Stimulated activated naive CD8-positive, alpha-beta T cell treated with anti-CD3 and anti-CD28 coated beads, Interleukin-15, Interleukin-2, amounts not matched to agents 100 ng/mL and 50 ng/mL, for 24 hours (primary cell): ENCODE measurements around the gene FAM174B.
"Not testable (repeated sequence)": the region's sequence is repeated elsewhere in the genome, so short reads cannot be mapped to it uniquely, and the experiment has no call there.

Experiments used
- H3K27ac Mint-ChIP-seq: one replicate; pipeline ENCODE4 v1.8.0; 2021; ENCODE audit warnings: mild to moderate bottlenecking, mixed read lengths
- H3K27me3 Mint-ChIP-seq: one replicate; pipeline ENCODE4 v1.8.0; 2021; ENCODE audit warnings: mixed read lengths
- H3K36me3 Mint-ChIP-seq: one replicate; pipeline ENCODE4 v1.8.0; 2021; ENCODE audit warnings: low read depth, mixed read lengths
- H3K4me1 Mint-ChIP-seq: one replicate; pipeline ENCODE4 v1.8.0; 2021; ENCODE audit warnings: low read depth, mixed read lengths
- H3K4me3 Mint-ChIP-seq: one replicate; pipeline ENCODE4 v1.8.0; 2021; ENCODE audit warnings: mild to moderate bottlenecking, mixed read lengths
- H3K9me3 Mint-ChIP-seq: one replicate; pipeline ENCODE4 v1.8.0; 2021; ENCODE audit warnings: mixed read lengths

Gene FAM174B

DNA sequence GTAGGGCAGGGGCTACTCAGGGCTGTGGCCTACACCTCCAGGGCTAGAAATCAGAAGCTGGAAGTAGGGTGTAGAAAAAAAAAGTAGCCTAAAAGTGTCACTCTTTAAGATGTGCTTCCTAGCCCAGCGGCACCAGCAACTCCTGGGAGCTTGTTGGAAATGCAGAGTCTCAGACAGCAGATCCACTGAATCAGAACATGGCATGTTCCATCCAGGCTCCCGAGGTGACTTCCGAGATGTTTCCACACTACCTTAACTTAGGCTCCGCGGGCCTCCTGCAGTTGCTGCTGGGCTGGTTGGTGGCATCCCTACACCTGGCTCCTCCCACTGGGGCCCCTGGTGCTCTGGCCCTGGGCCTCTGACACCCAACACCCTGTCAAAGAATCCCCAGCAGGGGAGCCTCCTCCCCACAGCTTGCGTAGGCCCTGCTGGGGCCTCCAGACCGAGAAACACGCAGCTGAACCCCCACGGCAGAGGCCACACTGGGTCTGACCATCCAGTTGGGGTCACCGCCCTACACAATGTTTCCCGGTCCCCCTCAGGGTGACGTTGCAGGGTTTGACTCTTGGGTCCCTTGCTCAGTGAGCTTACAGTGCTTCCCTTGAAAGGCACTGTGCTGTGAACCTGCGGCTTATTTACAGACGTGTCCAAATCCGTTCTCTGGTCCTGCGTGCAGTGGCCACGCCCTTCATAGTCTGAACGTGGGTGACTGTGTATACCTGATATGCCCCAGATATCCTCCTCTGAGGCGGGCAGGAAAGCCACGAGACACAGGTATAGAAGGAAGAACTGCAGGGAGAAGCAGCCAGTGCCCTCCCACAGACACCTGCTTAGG, 46.5 kb downstream of the FAM174B start:
- Mint-ChIP-seq H3K36me3 (no peaks in the 10 kb centered on the region), H3K9me3 (no peaks in the 10 kb centered on the region), H3K4me3 (no peak overlapping the region), H3K27me3 (peaks cover 6% of the 10 kb centered on the region), H3K4me1 (no peaks in the 10 kb centered on the region), H3K27ac (no peak overlapping the region)

DNA sequence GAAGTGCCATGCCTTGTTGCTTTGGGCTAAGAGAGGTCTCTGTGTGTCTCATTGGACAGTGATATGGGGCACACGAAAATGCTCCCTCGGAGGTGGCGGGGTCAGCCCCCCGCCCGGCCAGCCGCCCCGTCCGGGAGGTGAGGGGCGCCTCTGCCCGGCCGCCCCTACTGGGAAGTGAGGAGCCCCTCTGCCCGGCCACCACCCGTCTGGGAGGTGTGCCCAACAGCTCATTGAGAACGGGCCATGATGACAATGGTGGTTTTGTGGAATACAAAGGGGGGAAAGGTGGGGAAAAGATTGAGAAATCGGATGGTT, 48.8 kb downstream of the FAM174B start:
- H3K4me3 Mint-ChIP-seq, H3K27me3 Mint-ChIP-seq, H3K27ac Mint-ChIP-seq, H3K4me1 Mint-ChIP-seq, H3K36me3 Mint-ChIP-seq, H3K9me3 Mint-ChIP-seq: not testable (repeated sequence)

GRCh38 chr15:92606126-92606835, 49.3 kb downstream of the FAM174B start:
- H3K27me3 Mint-ChIP-seq, result peaks cover 6% of the 10 kb centered on the region
- no peaks in the 10 kb centered on the region for H3K9me3 Mint-ChIP-seq
- H3K4me3 Mint-ChIP-seq, result no peak overlapping the region
- no peak overlapping the region for H3K27ac Mint-ChIP-seq
- no peaks in the 10 kb centered on the region for H3K4me1 Mint-ChIP-seq
- no peaks in the 10 kb centered on the region for H3K36me3 Mint-ChIP-seq

- Mint-ChIP-seq H3K4me1 (no peaks in the 10 kb centered on the region), H3K9me3 (no peaks in the 10 kb centered on the region), H3K4me3 (no peak overlapping the region), H3K36me3 (no peaks in the 10 kb centered on the region), H3K27ac (no peak overlapping the region), H3K27me3 (peaks cover 6% of the 10 kb centered on the region)
Observed at GRCh38 chr15:92605225-92605944, 50.2 kb downstream of the FAM174B start.

DNA sequence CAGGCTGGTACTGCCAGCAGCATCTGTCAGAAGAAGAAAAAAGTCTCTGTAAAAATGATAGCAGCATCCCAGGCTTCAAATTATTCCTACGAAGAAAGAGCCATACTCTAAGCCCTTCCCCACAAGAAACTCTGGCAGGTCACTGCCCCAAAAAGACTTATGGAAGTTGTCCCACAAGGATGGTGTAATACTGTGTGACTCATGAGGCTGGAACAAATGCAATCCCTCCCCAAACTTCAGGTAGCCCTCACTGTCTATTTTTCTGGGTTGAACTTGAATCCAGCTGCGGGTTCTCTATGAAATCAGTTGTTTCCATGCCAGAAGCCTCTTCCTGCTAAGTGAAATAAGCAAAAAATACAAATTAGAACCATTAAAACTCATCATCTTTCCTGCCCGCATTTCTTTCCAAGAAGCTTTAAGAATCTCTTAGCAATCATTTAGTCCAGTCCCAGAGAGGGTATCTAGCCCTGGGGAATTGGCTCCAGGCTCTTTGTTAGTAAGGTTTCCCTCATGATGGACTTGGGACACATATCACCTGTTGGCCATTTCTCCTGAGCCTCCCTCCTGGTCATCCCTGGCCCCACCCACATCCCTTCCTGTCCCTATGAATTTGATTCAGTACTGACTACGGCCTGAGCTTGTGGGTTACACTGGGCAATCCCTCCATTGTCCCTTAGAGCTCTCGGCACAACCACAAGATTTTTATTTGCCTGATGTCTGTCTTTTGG, 51.7 kb downstream of the FAM174B start:
- Mint-ChIP-seq H3K27me3 (peaks cover 6% of the 10 kb centered on the region), H3K9me3 (no peaks in the 10 kb centered on the region), H3K27ac (no peak overlapping the region)

DNA sequence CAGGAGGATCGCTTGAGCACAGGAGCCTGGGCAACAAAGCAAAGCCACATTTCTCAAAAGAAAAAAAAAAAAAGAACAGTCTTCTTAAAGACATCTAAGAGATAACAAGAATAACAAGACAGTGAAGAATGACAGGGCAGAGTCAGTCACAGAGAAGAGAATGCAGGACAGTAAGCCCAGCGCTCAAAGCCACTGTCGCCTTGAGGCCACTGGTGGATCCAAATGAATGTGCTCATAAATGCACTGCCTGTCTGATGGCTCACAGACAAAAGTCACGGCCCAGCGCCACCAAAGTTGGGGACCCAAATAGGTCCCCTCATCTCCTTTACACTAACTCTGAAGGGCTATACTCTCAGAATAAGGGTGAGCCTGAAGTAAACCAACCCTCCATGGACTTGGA, 52.3 kb downstream of the FAM174B start:
- no peak overlapping the region for H3K4me3 Mint-ChIP-seq

More for the DNA sequence above, 51.7 kb downstream of the FAM174B start:
- Mint-ChIP-seq H3K36me3 (no peaks in the 10 kb centered on the region), H3K4me3 (no peak overlapping the region), H3K4me1 (no peaks in the 10 kb centered on the region)

DNA sequence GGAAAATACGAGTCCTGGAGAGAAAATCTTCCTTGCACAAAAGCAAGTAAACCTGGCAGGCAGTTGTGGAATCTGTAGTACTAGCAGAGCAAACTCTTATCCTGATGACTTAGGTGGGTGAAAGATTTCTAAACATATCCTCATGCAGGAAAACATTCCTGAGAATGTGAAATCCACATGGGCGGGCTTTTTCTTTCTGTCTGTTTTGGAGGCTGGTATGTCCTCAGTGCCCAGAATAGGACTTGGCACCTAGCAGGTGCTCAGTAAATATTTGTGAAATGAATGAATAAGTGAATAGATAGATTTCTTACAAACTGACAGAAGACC, 53.3 kb downstream of the FAM174B start:
- no peak overlapping the region for H3K27ac Mint-ChIP-seq
- H3K36me3 Mint-ChIP-seq, result no peaks in the 10 kb centered on the region
- H3K4me3 Mint-ChIP-seq, result no peak overlapping the region
- H3K4me1 Mint-ChIP-seq, result no peaks in the 10 kb centered on the region
- no peaks in the 10 kb centered on the region for H3K27me3 Mint-ChIP-seq
- no peaks in the 10 kb centered on the region for H3K9me3 Mint-ChIP-seq

More for the DNA sequence above, 52.3 kb downstream of the FAM174B start:
- H3K27ac Mint-ChIP-seq, result no peak overlapping the region
- no peaks in the 10 kb centered on the region for H3K36me3 Mint-ChIP-seq
- no peaks in the 10 kb centered on the region for H3K4me1 Mint-ChIP-seq
- no peaks in the 10 kb centered on the region for H3K9me3 Mint-ChIP-seq
- H3K27me3 Mint-ChIP-seq, result peaks cover 6% of the 10 kb centered on the region

GRCh38 chr15:92601592-92602266, 53.8 kb downstream of the FAM174B start:
- H3K27me3 Mint-ChIP-seq, result no peaks in the 10 kb centered on the region
- no peaks in the 10 kb centered on the region for H3K9me3 Mint-ChIP-seq
- no peaks in the 10 kb centered on the region for H3K36me3 Mint-ChIP-seq
- no peak overlapping the region for H3K27ac Mint-ChIP-seq
- no peaks in the 10 kb centered on the region for H3K4me1 Mint-ChIP-seq
- H3K4me3 Mint-ChIP-seq, result no peak overlapping the region

DNA sequence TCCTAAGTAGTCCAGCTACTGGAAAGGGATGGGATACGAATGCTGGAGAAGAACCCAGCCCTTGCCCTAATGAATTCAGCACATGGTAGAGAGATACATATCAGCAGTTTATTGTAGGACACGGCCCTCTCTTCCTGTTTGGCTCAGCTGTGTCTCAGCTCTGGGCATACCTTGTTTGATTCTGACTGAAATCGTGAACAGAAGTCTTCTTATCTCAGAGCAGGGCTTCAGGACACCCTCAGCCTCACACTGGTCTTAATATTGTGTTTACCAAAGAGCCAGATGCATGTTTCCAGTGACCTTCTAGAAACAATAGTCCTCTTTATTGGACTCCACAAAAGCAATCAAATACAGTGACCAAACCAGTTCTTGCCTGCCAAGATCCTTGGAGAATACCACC, 54.7 kb downstream of the FAM174B start:
- H3K36me3 Mint-ChIP-seq, result no peaks in the 10 kb centered on the region
- H3K27me3 Mint-ChIP-seq, result no peaks in the 10 kb centered on the region
- no peak overlapping the region for H3K4me3 Mint-ChIP-seq
- no peak overlapping the region for H3K27ac Mint-ChIP-seq
- H3K9me3 Mint-ChIP-seq, result no peaks in the 10 kb centered on the region
- no peaks in the 10 kb centered on the region for H3K4me1 Mint-ChIP-seq

DNA sequence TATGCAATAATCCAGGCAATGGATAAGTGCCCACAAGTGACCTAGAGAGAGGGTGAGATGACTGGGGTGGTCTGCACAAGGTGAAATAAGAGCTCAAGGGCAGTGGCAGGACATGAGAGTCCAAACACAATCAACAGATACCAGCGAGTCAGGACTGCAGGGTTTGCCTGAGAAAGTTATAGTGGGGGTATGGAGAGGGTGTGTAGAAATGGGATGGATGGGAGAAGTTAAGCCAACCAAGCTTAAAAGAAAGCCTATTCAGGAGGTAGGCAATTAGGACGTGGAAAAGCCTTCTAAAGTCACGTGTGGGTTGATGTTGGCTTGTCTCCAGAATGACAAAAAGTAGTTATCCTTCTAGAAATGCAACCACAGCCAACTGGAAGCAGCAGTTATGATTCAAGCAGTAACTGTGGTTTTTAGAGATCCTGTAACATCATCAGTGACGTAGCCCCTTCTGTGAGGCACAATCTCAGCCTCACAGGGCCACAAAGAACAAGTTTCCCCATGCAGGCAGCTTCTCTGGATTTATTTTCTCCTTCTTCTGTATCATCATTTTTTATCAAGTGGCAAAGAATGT, 56.1 kb downstream of the FAM174B start:
- Mint-ChIP-seq H3K36me3 (no peaks in the 10 kb centered on the region), H3K27ac (no peak overlapping the region), H3K4me1 (no peaks in the 10 kb centered on the region), H3K4me3 (no peak overlapping the region), H3K9me3 (no peaks in the 10 kb centered on the region), H3K27me3 (peaks cover 6% of the 10 kb centered on the region)

DNA sequence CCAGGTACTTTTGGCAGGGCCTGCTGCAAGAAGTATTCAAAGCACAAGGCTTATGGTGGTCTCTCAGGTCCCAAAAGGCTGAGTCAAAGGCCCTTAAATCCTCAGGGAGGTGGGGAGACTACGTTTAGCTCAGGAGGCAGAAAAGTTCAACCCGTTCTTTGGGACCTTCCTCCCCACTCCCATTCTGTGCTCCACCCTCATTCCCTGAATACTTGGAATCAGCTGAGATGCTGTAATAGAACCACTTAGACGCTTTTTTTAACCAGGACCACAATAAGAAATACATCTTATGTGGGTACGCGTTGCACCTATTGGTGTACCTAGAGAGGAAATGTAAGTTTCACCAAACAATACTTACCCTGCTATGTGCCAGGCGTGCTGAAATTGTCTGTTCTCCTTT, 58.0 kb downstream of the FAM174B start:
- peaks cover 14% of the 10 kb centered on the region for H3K27me3 Mint-ChIP-seq
- no peaks in the 10 kb centered on the region for H3K36me3 Mint-ChIP-seq
- no peaks in the 10 kb centered on the region for H3K4me1 Mint-ChIP-seq
- H3K9me3 Mint-ChIP-seq, result no peaks in the 10 kb centered on the region
- no peak overlapping the region for H3K4me3 Mint-ChIP-seq
- no peak overlapping the region for H3K27ac Mint-ChIP-seq

GRCh38 chr15:92596623-92597022, 59.0 kb downstream of the FAM174B start:
- Mint-ChIP-seq H3K36me3 (no peaks in the 10 kb centered on the region), H3K4me3 (no peak overlapping the region), H3K9me3 (no peaks in the 10 kb centered on the region), H3K27me3 (peaks cover 14% of the 10 kb centered on the region), H3K27ac (no peak overlapping the region), H3K4me1 (no peaks in the 10 kb centered on the region)

DNA sequence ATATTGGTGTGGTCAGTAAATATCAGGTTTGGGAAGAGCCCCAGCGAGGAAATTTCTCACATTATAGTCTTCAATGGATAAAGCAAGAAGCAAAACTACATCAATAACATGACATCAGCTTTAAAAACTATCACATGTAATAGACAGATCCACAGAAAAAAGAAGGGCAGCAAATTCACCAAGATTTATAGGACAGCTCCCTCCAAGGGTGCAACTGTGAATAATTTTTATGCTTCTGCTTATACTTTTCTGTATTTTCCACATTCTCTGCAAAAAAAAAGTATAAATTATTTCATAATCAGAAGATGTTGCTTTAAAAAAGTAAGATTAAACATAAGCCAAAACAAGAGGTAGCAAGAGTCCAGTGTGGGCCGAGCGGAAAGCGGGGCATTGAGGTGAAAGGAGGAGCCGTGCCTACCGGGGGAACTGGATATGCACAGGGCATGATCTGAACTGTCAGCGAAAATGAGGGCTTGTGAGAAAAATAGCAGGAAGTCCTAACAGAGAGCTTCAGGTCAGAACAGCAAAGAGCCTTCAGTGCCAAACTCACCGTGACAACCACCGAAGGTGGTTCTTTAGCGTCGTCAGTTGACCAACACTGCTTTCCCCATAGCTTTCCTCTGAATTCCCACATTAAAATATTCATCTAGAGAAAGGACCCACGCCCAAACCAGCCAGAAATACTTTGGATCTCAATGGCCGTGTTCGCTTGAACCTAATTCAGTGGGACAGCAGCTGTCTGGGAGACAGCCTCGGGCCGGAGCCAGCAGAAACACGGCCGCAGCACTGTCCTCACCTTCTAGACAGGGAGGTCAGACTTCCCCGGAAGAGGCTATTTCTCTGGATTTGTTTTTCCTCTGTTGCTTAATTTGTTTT, 59.8 kb downstream of the FAM174B start:
- Mint-ChIP-seq H3K4me3 (no peak overlapping the region), H3K9me3 (no peaks in the 10 kb centered on the region), H3K27ac (no peak overlapping the region), H3K27me3 (peaks cover 14% of the 10 kb centered on the region), H3K4me1 (no peaks in the 10 kb centered on the region), H3K36me3 (no peaks in the 10 kb centered on the region)
